ENCODE measurements around the gene RAD51B. TPM values are rescaled to one million over a fixed set of nuclear protein-coding genes. Genes with fewer than 3 reads are reported as not detected.

RAD51B gene
- total RNA-seq, 4 donors from 2014 or later = 12.6 to 26.4 (median 16.7) TPM

DNA sequence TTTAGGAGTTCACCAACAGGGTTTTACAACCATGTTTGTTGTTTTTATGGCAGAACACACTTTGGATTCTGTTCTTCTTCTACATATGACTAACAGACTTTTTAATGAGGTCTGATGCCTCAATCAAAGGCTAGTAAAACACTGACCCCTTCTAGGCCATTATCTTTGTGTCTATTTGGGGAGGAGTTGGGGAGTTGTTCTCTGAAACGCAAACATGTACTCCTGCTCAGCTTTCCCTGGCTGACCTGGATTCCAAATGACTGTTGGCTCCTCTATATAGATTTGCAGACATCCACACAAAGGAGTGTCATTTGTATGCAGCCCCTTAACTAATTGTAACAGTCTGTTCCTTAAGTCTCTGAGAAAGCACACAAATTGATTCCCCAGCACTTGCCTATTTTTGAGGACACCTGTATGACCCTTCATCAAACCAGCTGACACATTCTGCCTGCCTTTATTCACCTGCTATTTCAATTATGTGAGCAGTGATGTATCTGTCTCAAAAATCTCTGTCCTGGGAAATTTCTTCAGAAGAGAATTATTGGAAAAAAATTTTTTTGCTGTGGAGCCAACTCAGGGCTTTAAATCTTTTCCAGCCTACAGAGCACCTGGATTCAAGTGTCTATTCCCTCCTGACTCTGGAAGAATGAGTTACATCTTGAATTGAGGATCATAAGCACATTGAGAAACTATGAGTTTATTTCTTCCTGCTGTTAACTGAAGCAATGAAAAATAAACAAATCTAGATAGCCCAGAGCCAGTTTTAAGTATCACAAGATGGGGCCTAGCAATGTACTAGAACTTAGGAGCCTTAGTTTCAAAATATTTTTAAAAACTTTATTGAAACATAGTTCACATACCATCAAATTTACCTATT is 417.2 kb downstream of the RAD51B start:
- Histone ChIP-seq H3K4me1 (peaks cover 0 to 27% (median 20%) of the 10 kb centered on the region in 4 donors), H3K9me3 (no peaks in the 10 kb centered on the region), H3K4me3 (no peak overlapping the region), H3K27ac (peak overlapping the region in 2 of 4 donors; percentile 21 to 26), H3K36me3 (no peaks in the 10 kb centered on the region), H3K27me3 (no peaks in the 10 kb centered on the region)
- 52 to 60% methylated on average over 1 of the region's 1 CpG for WGBS, 2 donors
- no peak for TF ChIP-seq POLR2A (IDR thresholded peaks at IDR 0.05)
- no peak for TF ChIP-seq EP300 (IDR thresholded peaks at IDR 0.05)
- no peak for TF ChIP-seq CTCF (IDR thresholded peaks at IDR 0.05)
- DNase-seq (ENCODE audit: low spot score in 2 of 2) = no peak

GRCh38 chr14:68238551-68238950 is 419.0 kb downstream of the RAD51B start:
- Histone ChIP-seq H3K27ac (no peak overlapping the region), H3K36me3 (no peaks in the 10 kb centered on the region), H3K27me3 (no peaks in the 10 kb centered on the region), H3K9me3 (no peaks in the 10 kb centered on the region), H3K4me3 (no peak overlapping the region), H3K4me1 (peaks cover 0 to 16% (median 9%) of the 10 kb centered on the region in 4 donors)
- TF ChIP-seq CTCF (IDR thresholded peaks at IDR 0.05) (no peak), POLR2A (IDR thresholded peaks at IDR 0.05) (no peak), EP300 (IDR thresholded peaks at IDR 0.05) (no peak)
- no peak for DNase-seq (ENCODE audit: low spot score in 2 of 2)
- 92 to 100% methylated on average over 1 of the region's 1 CpG for WGBS, 2 donors

DNA sequence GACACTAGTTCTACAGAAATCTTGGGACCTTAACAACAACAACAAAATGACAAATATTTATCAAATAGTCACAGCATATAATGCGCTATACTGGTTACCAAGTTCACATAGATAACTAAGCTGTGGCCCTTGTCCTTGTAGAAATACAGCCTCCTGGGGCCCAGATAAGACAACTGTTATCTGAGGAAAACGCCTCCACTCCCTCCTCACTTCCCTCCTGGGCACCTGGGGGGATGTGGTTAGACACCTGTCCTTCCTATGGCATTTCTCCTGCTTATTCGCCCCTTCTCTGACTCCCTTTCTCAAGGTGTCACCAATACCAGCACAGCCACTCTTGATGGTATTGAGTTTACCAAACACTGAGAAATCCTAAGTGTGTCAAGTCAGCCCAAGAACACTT is 419.4 kb downstream of the RAD51B start:
- TF ChIP-seq CTCF (IDR thresholded peaks at IDR 0.05) (no peak), EP300 (IDR thresholded peaks at IDR 0.05) (no peak), POLR2A (IDR thresholded peaks at IDR 0.05) (no peak)
- H3K4me1 ChIP-seq = peaks cover 0 to 19% (median 13%) of the 10 kb centered on the region in 4 donors
- H3K4me3 ChIP-seq = no peak overlapping the region
- no peak overlapping the region for H3K27ac ChIP-seq
- H3K9me3 ChIP-seq = no peaks in the 10 kb centered on the region
- 94 to 98% methylated on average over 3 of the region's 3 CpGs for WGBS, 2 donors
- no peaks in the 10 kb centered on the region for H3K36me3 ChIP-seq
- H3K27me3 ChIP-seq = no peaks in the 10 kb centered on the region
- no peak for DNase-seq (ENCODE audit: low spot score in 2 of 2)

- Histone ChIP-seq H3K4me1 (peaks cover 0 to 30% (median 14%) of the 10 kb centered on the region in 4 donors), H3K27me3 (no peaks in the 10 kb centered on the region), H3K27ac (peak overlapping the region in 3 of 4 donors; percentile 21 to 45 (median 21)), H3K4me3 (no peak overlapping the region), H3K36me3 (no peaks in the 10 kb centered on the region), H3K9me3 (no peaks in the 10 kb centered on the region)
- WGBS, 2 donors = 65 to 66% methylated on average over 9 of the region's 9 CpGs
- TF ChIP-seq POLR2A (IDR thresholded peaks at IDR 0.05) (no peak), CTCF (IDR thresholded peaks at IDR 0.05) (no peak), EP300 (IDR thresholded peaks at IDR 0.05) (no peak)
- DNase-seq (ENCODE audit: low spot score in 2 of 2) = no peak
These were observed 420.6 kb downstream of the RAD51B start for GRCh38 chr14:68239988-68240771.

Data from tibial nerve (tissue), 4 donors.